GM12878 (cell line): ENCODE results near the gene STX12. TPM values are rescaled to one million over a fixed set of nuclear protein-coding genes. Genes with fewer than 3 reads are reported as not detected.

Experiments used
- GATAD2B ChIP-seq: fragments of 450-650 bp; conservative IDR thresholded peaks from 2 replicates; pipeline ENCODE4 v1.6.1; 2017; ENCODE audit warnings: low read depth, mild to moderate bottlenecking, moderate library complexity
- MLLT1 ChIP-seq: fragments of 450-650 bp; IDR thresholded peaks from 2 replicates; pipeline ENCODE4 v1.6.1; 2016; ENCODE audit warnings: mild to moderate bottlenecking
- POU2F2 ChIP-seq: IDR thresholded peaks from 3 replicates; pipeline ENCODE4 v1.6.1; 2011; ENCODE audit warnings: low read depth, mild to moderate bottlenecking, low read length, borderline replicate concordance
- ZNF687 ChIP-seq: fragments of 450-650 bp; IDR thresholded peaks from 2 replicates; pipeline ENCODE4 v1.6.1; 2017; ENCODE audit warnings: mild to moderate bottlenecking, moderate library complexity
- polyA plus RNA-seq, 11 experiments: library from polyadenylated mRNA; depleted of rRNA in 4 of 11; unstranded in 6 of 11; stranded (reverse) in 5 of 11; fragments of >200 nt; fragmentation: Nextera tagmentation in 4 of 11; fragmentation: Illumina TruSeq in 1 of 11; extraction: Ambion mirVana in 4 of 11; extraction: Trizol in 1 of 11; gene quantifications; 1 replicate in 1 of 11; 2 replicates in 10 of 11; pipeline versions ENCODE4 v1.2.1 to v1.2.3, GENCODE V29; 2011 to 2016; ENCODE audit warnings: inconsistent platforms in 2 of 11, missing spikeins in 2 of 11, low read depth in 1 of 11
- small RNA-seq: library from RNA; depleted of rRNA; stranded (forward); fragments of <200 nt; gene quantifications from one replicate; pipeline ENCODE3, GENCODE V24; 2014
- total RNA-seq, 4 experiments: library from RNA; depleted of rRNA in 3 of 4; stranded (reverse); fragments of >200 nt in 3 of 4; fragmentation: Illumina TruSeq in 1 of 4; extraction: Trizol in 1 of 4; gene quantifications; 2 replicates each; pipeline versions ENCODE4 v1.2.1 to v1.2.3, GENCODE V29; 2013 to 2021

Gene STX12
- total and polyA plus RNA-seq, 10 of the 15 experiments (the other 5 are each of a cell fraction or from before 2014, with no cell fraction given): 20.2 to 35.0 (median 28.1) TPM

DNA sequence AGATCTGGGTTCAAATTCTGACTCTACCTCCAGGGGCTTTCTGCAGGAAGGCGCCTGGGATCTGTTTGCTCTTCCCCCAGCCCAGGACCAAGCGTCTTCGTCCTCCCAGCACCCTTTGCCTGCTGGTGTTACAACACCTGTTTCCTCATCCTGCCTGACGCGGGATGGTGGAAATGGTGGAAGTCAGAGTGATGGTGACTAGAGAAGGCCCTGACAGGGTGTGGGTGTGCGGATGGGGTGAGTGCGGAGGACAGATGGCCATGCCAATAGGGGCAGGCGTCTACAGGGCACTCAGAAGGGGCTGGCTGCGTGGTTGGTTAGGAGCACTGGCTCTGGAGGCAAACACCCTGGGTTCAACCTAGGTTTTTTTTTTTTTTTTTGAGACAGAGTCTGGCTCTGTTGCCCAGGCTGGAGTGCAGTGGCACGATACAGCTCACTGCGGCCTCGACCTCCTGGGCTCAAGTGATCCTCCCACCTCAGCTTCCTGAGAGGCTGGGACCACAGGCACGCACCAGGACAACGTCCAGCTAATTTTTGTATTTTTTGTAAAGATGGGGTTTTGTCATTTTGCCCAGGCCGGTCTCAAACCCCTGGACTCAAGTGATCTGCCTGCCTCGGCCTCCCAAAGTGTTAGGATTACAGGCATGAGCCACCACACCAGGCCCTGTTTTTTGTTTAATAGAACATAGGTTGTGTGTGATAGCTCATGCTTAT is 100.8 kb downstream of the STX12 start (continued):
- TF ChIP-seq ZNF687: peak; percentile 48; the same call in 1 of the 2 replicates
- TF ChIP-seq MLLT1: peak; percentile 84
- TF ChIP-seq GATAD2B: 0 out of 2 replicates have a peak, but pooled peaks have one; percentile 24
- TF ChIP-seq POU2F2: no peak

Small RNA genes lying within 50 kb of the gene (small RNA-seq; reads per million reads assigned to genes)
- gene AL020997.2 (0.31 reads per million), gene RNU6-1245P (not detected), gene SCARNA1 (26.6 reads per million, percentile 98 among the genes with 10 or more reads in this experiment)

Other genes with a start within 250 kb of the STX12 start
Only the 7 nearest of the 9 such genes appear.
- gene FGR, start 138.0 kb upstream of the STX12 start, total RNA-seq (2014; rRNA removed): 97.3 and 105 TPM in 2 replicates
- gene FGR, start 138.0 kb upstream of the STX12 start, total RNA-seq (2014; rRNA removed; fragmentation: Illumina TruSeq; extraction: Trizol): 53.3 and 54.3 TPM in 2 replicates
- 80.2 and 83.8 TPM in 2 replicates for gene FGR, start 138.0 kb upstream of the STX12 start, total RNA-seq (2021)
- 129 and 193 TPM in 2 replicates for gene FGR, start 138.0 kb upstream of the STX12 start, polyA plus RNA-seq (2011; rRNA removed)
- gene FGR, start 138.0 kb upstream of the STX12 start, polyA plus RNA-seq (2014; fragmentation: Illumina TruSeq; extraction: Trizol): 59.5 and 80.8 TPM in 2 replicates
- gene FGR, start 138.0 kb upstream of the STX12 start, polyA plus RNA-seq (2014; fragmentation: Nextera tagmentation; extraction: Ambion mirVana): 10 to 100 TPM; 10.9 to 13.1 TPM
- gene FGR, start 138.0 kb upstream of the STX12 start, polyA plus RNA-seq (2014; rRNA removed): 108 and 127 TPM in 2 replicates
- 10 to 100 TPM; 60.1 to 68.6 TPM for gene FGR, start 138.0 kb upstream of the STX12 start, polyA plus RNA-seq (2016; fragmentation: Nextera tagmentation; extraction: Ambion mirVana)
- gene IFI6, start 101.0 kb upstream of the STX12 start, total RNA-seq (2014; rRNA removed): 79.4 and 89.5 TPM in 2 replicates
- 30.1 and 35.1 TPM in 2 replicates for gene IFI6, start 101.0 kb upstream of the STX12 start, total RNA-seq (2014; rRNA removed; fragmentation: Illumina TruSeq; extraction: Trizol)
- gene IFI6, start 101.0 kb upstream of the STX12 start, total RNA-seq (2021): 70.3 and 81.4 TPM in 2 replicates
- 81.1 and 113 TPM in 2 replicates for gene IFI6, start 101.0 kb upstream of the STX12 start, polyA plus RNA-seq (2011; rRNA removed)
- 36.6 and 41.3 TPM in 2 replicates for gene IFI6, start 101.0 kb upstream of the STX12 start, polyA plus RNA-seq (2014; fragmentation: Illumina TruSeq; extraction: Trizol)
- gene IFI6, start 101.0 kb upstream of the STX12 start, polyA plus RNA-seq (2014; fragmentation: Nextera tagmentation; extraction: Ambion mirVana): 10 to 100 TPM in 1 of 2 experiments, 1 to 10 TPM in 1; 5.6 to 21.0 TPM
- 63.9 and 67.7 TPM in 2 replicates for gene IFI6, start 101.0 kb upstream of the STX12 start, polyA plus RNA-seq (2014; rRNA removed)
- gene IFI6, start 101.0 kb upstream of the STX12 start, polyA plus RNA-seq (2016; fragmentation: Nextera tagmentation; extraction: Ambion mirVana): 100 to 1,000 TPM in 1 of 2 experiments, 10 to 100 TPM in 1; 97.0 to 123 TPM
- 7.7 and 10.0 TPM in 2 replicates for gene FAM76A, start 47.3 kb upstream of the STX12 start, total RNA-seq (2014; rRNA removed)
- 6.7 and 9.0 TPM in 2 replicates for gene FAM76A, start 47.3 kb upstream of the STX12 start, total RNA-seq (2014; rRNA removed; fragmentation: Illumina TruSeq; extraction: Trizol)
- 7.6 and 9.4 TPM in 2 replicates for gene FAM76A, start 47.3 kb upstream of the STX12 start, total RNA-seq (2021)
- 6.0 and 7.9 TPM in 2 replicates for gene FAM76A, start 47.3 kb upstream of the STX12 start, polyA plus RNA-seq (2011; rRNA removed)
- 7.1 and 8.0 TPM in 2 replicates for gene FAM76A, start 47.3 kb upstream of the STX12 start, polyA plus RNA-seq (2014; fragmentation: Illumina TruSeq; extraction: Trizol)
- 10 to 100 TPM in 1 of 2 experiments, 1 to 10 TPM in 1; 7.6 to 13.4 TPM for gene FAM76A, start 47.3 kb upstream of the STX12 start, polyA plus RNA-seq (2014; fragmentation: Nextera tagmentation; extraction: Ambion mirVana)
- 4.7 and 5.4 TPM in 2 replicates for gene FAM76A, start 47.3 kb upstream of the STX12 start, polyA plus RNA-seq (2014; rRNA removed)
- gene FAM76A, start 47.3 kb upstream of the STX12 start, polyA plus RNA-seq (2016; fragmentation: Nextera tagmentation; extraction: Ambion mirVana): 10 to 100 TPM in 1 of 2 experiments, 1 to 10 TPM in 1; 6.8 to 11.1 TPM
- 63.2 and 77.0 TPM in 2 replicates for gene PPP1R8, start 57.6 kb downstream of the STX12 start, total RNA-seq (2014; rRNA removed)
- 50.9 and 55.6 TPM in 2 replicates for gene PPP1R8, start 57.6 kb downstream of the STX12 start, total RNA-seq (2014; rRNA removed; fragmentation: Illumina TruSeq; extraction: Trizol)
- 47.2 and 50.3 TPM in 2 replicates for gene PPP1R8, start 57.6 kb downstream of the STX12 start, total RNA-seq (2021)
- gene PPP1R8, start 57.6 kb downstream of the STX12 start, polyA plus RNA-seq (2011; rRNA removed): 59.6 and 60.5 TPM in 2 replicates
- gene PPP1R8, start 57.6 kb downstream of the STX12 start, polyA plus RNA-seq (2014; fragmentation: Illumina TruSeq; extraction: Trizol): 61.7 and 69.5 TPM in 2 replicates
- 10 to 100 TPM; 14.5 to 15.3 TPM for gene PPP1R8, start 57.6 kb downstream of the STX12 start, polyA plus RNA-seq (2014; fragmentation: Nextera tagmentation; extraction: Ambion mirVana)
- gene PPP1R8, start 57.6 kb downstream of the STX12 start, polyA plus RNA-seq (2014; rRNA removed): 57.1 and 65.0 TPM in 2 replicates
- 10 to 100 TPM; 10.2 to 13.1 TPM for gene PPP1R8, start 57.6 kb downstream of the STX12 start, polyA plus RNA-seq (2016; fragmentation: Nextera tagmentation; extraction: Ambion mirVana)
- 70.0 and 74.0 TPM in 2 replicates for gene THEMIS2, start 99.3 kb downstream of the STX12 start, total RNA-seq (2014; rRNA removed)
- gene THEMIS2, start 99.3 kb downstream of the STX12 start, total RNA-seq (2014; rRNA removed; fragmentation: Illumina TruSeq; extraction: Trizol): 30.6 and 32.5 TPM in 2 replicates
- gene THEMIS2, start 99.3 kb downstream of the STX12 start, total RNA-seq (2021): 50.5 and 58.7 TPM in 2 replicates
- gene THEMIS2, start 99.3 kb downstream of the STX12 start, polyA plus RNA-seq (2011; rRNA removed): 65.4 and 114 TPM in 2 replicates
- gene THEMIS2, start 99.3 kb downstream of the STX12 start, polyA plus RNA-seq (2014; fragmentation: Illumina TruSeq; extraction: Trizol): 28.7 and 33.4 TPM in 2 replicates
- 10 to 100 TPM in 1 of 2 experiments, 1 to 10 TPM in 1; 9.1 to 12.9 TPM for gene THEMIS2, start 99.3 kb downstream of the STX12 start, polyA plus RNA-seq (2014; fragmentation: Nextera tagmentation; extraction: Ambion mirVana)
- gene THEMIS2, start 99.3 kb downstream of the STX12 start, polyA plus RNA-seq (2014; rRNA removed): 59.5 and 59.7 TPM in 2 replicates
- gene THEMIS2, start 99.3 kb downstream of the STX12 start, polyA plus RNA-seq (2016; fragmentation: Nextera tagmentation; extraction: Ambion mirVana): 10 to 100 TPM; 37.7 to 38.9 TPM
- 105 and 106 TPM in 2 replicates for gene RPA2, start 141.4 kb downstream of the STX12 start, total RNA-seq (2014; rRNA removed)
- 81.7 and 86.8 TPM in 2 replicates for gene RPA2, start 141.4 kb downstream of the STX12 start, total RNA-seq (2014; rRNA removed; fragmentation: Illumina TruSeq; extraction: Trizol)
- gene RPA2, start 141.4 kb downstream of the STX12 start, total RNA-seq (2021): 62.2 and 62.7 TPM in 2 replicates
- gene RPA2, start 141.4 kb downstream of the STX12 start, polyA plus RNA-seq (2011; rRNA removed): 121 and 145 TPM in 2 replicates
- gene RPA2, start 141.4 kb downstream of the STX12 start, polyA plus RNA-seq (2014; fragmentation: Illumina TruSeq; extraction: Trizol): 88.1 and 113 TPM in 2 replicates
- 100 to 1,000 TPM; 171 to 174 TPM for gene RPA2, start 141.4 kb downstream of the STX12 start, polyA plus RNA-seq (2014; fragmentation: Nextera tagmentation; extraction: Ambion mirVana)
- 138 and 171 TPM in 2 replicates for gene RPA2, start 141.4 kb downstream of the STX12 start, polyA plus RNA-seq (2014; rRNA removed)
- 100 to 1,000 TPM; 166 TPM for gene RPA2, start 141.4 kb downstream of the STX12 start, polyA plus RNA-seq (2016; fragmentation: Nextera tagmentation; extraction: Ambion mirVana)
- gene SMPDL3B, start 161.8 kb downstream of the STX12 start, total RNA-seq (2014; rRNA removed): 2.0 and 2.2 TPM in 2 replicates
- gene SMPDL3B, start 161.8 kb downstream of the STX12 start, total RNA-seq (2014; rRNA removed; fragmentation: Illumina TruSeq; extraction: Trizol): 1.1 and 1.3 TPM in 2 replicates
- gene SMPDL3B, start 161.8 kb downstream of the STX12 start, total RNA-seq (2021): 1.9 TPM in 2 replicates
- 0.78 and 0.94 TPM in 2 replicates for gene SMPDL3B, start 161.8 kb downstream of the STX12 start, polyA plus RNA-seq (2011; rRNA removed)
- gene SMPDL3B, start 161.8 kb downstream of the STX12 start, polyA plus RNA-seq (2014; fragmentation: Illumina TruSeq; extraction: Trizol): 2.4 and 2.5 TPM in 2 replicates
- gene SMPDL3B, start 161.8 kb downstream of the STX12 start, polyA plus RNA-seq (2014; fragmentation: Nextera tagmentation; extraction: Ambion mirVana): under 1 TPM; 0.60 to 0.69 TPM
- gene SMPDL3B, start 161.8 kb downstream of the STX12 start, polyA plus RNA-seq (2014; rRNA removed): 1.9 and 2.7 TPM in 2 replicates
- under 1 TPM; 0.56 to 0.78 TPM for gene SMPDL3B, start 161.8 kb downstream of the STX12 start, polyA plus RNA-seq (2016; fragmentation: Nextera tagmentation; extraction: Ambion mirVana)